Neural progenitor cell (in vitro differentiated cells): ENCODE results near the gene TMIE. TPM values are rescaled to one million over a fixed set of nuclear protein-coding genes. Genes with fewer than 3 reads are reported as not detected.
A peak's percentile ranks its signal among the peaks of the same experiment; 100 is the strongest.

ENCODE experiments used
- DNase-seq: peaks from one replicate; pipeline ENCODE4 v3.0.0-alpha.2; 2016; ENCODE audit warnings: low spot score
- H2AFZ ChIP-seq: fragments of 200-600 bp; sonication (generic); replicated peaks from 2 replicates; pipeline ENCODE4 v1.6.1; 2016; ENCODE audit warnings: antibody characterized with exemption
- H3F3A ChIP-seq: fragments of 200-600 bp; sonication (generic); 2 replicates; pipeline ENCODE4 v1.6.1; 2016; ENCODE audit warnings: antibody characterized with exemption, low read depth
- H3K27ac ChIP-seq: fragments of 200-600 bp; sonication (generic); 2 replicates; pipeline ENCODE4 v1.5.1; 2016; ENCODE audit warnings: mild to moderate bottlenecking
- H3K27me3 ChIP-seq: fragments of 200-600 bp; sonication (generic); 2 replicates; pipeline ENCODE4 v1.6.1; 2016; ENCODE audit warnings: mild to moderate bottlenecking, moderate library complexity
- H3K36me3 ChIP-seq: fragments of 200-600 bp; sonication (generic); 2 replicates; pipeline ENCODE4 v1.5.1; 2016
- H3K4me1 ChIP-seq: fragments of 200-600 bp; sonication (generic); 2 replicates; pipeline ENCODE4 v1.6.1; 2016; ENCODE audit warnings: mixed run types
- H3K4me2 ChIP-seq: fragments of 200-600 bp; sonication (generic); 2 replicates; pipeline ENCODE4 v1.6.1; 2016
- H3K4me3 ChIP-seq: fragments of 200-600 bp; sonication (generic); 2 replicates; pipeline ENCODE4 v1.5.1; 2016
- H3K79me2 ChIP-seq: fragments of 200-600 bp; sonication (generic); 2 replicates; pipeline ENCODE4 v1.6.1; 2016; ENCODE audit warnings: low read depth
- H3K9ac ChIP-seq: fragments of 200-600 bp; sonication (generic); 2 replicates; pipeline ENCODE4 v1.6.1; 2016
- H3K9me3 ChIP-seq: fragments of 200-600 bp; sonication (generic); 2 replicates; pipeline ENCODE4 v1.5.1; 2016; ENCODE audit warnings: low read depth
- H4K20me1 ChIP-seq: fragments of 200-600 bp; sonication (generic); 2 replicates; pipeline ENCODE4 v1.6.1; 2016; ENCODE audit warnings: low read depth
- H3K27ac Mint-ChIP-seq: 3 replicates; pipeline ENCODE4 v1.8.0; 2021; ENCODE audit warnings: mixed read lengths
- H3K27me3 Mint-ChIP-seq: 2 replicates; pipeline ENCODE4 v1.8.0; 2022; ENCODE audit warnings: low read depth, mild to moderate bottlenecking, inconsistent platforms, moderate library complexity, mixed read lengths; ENCODE audit not compliant: insufficient read depth
- H3K36me3 Mint-ChIP-seq: 3 replicates; pipeline ENCODE4 v1.8.0; 2021; ENCODE audit warnings: mixed read lengths
- H3K4me1 Mint-ChIP-seq: 3 replicates; pipeline ENCODE4 v1.8.0; 2021; ENCODE audit warnings: mixed read lengths
- H3K4me3 Mint-ChIP-seq: 3 replicates; pipeline ENCODE4 v1.8.0; 2021; ENCODE audit warnings: mild to moderate bottlenecking, moderate library complexity, mixed read lengths
- H3K9me3 Mint-ChIP-seq: 3 replicates; pipeline ENCODE4 v1.8.0; 2020; ENCODE audit warnings: mixed read lengths
- EZH2 ChIP-seq: fragments of 200-600 bp; sonication (generic); IDR thresholded peaks from 2 replicates; pipeline ENCODE4 v1.6.1; 2017; ENCODE audit warnings: antibody characterized with exemption, mild to moderate bottlenecking, moderate library complexity
- EZH2phosphoT487 ChIP-seq: fragments of 200-600 bp; sonication (generic); IDR thresholded peaks from 2 replicates; pipeline ENCODE4 v1.6.1; 2017; ENCODE audit warnings: antibody characterized with exemption
- total RNA-seq: library from RNA; depleted of rRNA; stranded (reverse); fragments of >200 nt; gene quantifications from 2 replicates; pipeline ENCODE4 v1.2.3, GENCODE V29; 2015; ENCODE audit warnings: low replicate concordance
- TF ChIP-seq, protein P1 (sequence below): fragments of 200-600 bp; sonication (generic); IDR thresholded peaks from 2 replicates; pipeline ENCODE4 v1.5.1; 2017; ENCODE audit warnings: antibody characterized with exemption, mild to moderate bottlenecking

TMIE gene
- total RNA-seq, 1 donor from 2014 or later: not detected

GRCh38 chr3:46692566-46692990 lies 8.6 kb upstream of the TMIE start:
- Mint-ChIP-seq H3K4me1 (peaks cover 8% of the 10 kb centered on the region), H3K27me3 (peaks cover 9% of the 10 kb centered on the region), H3K9me3 (no peaks in the 10 kb centered on the region), H3K4me3 (peak overlapping the region; percentile 80), H3K36me3 (no peaks in the 10 kb centered on the region), H3K27ac (no peak overlapping the region)
- peaks cover 39% of the 10 kb centered on the region for H3K27me3 ChIP-seq
- DNase-seq: peak; percentile 22
- H3F3A ChIP-seq: peaks cover 8% of the 10 kb centered on the region
- H3K9me3 ChIP-seq: no peaks in the 10 kb centered on the region
- no peak overlapping the region for H2AFZ ChIP-seq
- H3K9ac ChIP-seq: no peak overlapping the region
- peak overlapping the region; percentile 59 for H3K4me3 ChIP-seq
- H3K79me2 ChIP-seq: no peaks in the 10 kb centered on the region
- TF ChIP-seq, protein P1, sequence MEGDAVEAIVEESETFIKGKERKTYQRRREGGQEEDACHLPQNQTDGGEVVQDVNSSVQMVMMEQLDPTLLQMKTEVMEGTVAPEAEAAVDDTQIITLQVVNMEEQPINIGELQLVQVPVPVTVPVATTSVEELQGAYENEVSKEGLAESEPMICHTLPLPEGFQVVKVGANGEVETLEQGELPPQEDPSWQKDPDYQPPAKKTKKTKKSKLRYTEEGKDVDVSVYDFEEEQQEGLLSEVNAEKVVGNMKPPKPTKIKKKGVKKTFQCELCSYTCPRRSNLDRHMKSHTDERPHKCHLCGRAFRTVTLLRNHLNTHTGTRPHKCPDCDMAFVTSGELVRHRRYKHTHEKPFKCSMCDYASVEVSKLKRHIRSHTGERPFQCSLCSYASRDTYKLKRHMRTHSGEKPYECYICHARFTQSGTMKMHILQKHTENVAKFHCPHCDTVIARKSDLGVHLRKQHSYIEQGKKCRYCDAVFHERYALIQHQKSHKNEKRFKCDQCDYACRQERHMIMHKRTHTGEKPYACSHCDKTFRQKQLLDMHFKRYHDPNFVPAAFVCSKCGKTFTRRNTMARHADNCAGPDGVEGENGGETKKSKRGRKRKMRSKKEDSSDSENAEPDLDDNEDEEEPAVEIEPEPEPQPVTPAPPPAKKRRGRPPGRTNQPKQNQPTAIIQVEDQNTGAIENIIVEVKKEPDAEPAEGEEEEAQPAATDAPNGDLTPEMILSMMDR: no peak
- TF ChIP-seq EZH2phosphoT487 (no peak), EZH2 (no peak)
- no peaks in the 10 kb centered on the region for H3K36me3 ChIP-seq
- H3K4me1 ChIP-seq: peaks cover 4% of the 10 kb centered on the region
- no peaks in the 10 kb centered on the region for H4K20me1 ChIP-seq
- no peak overlapping the region for H3K27ac ChIP-seq
- H3K4me2 ChIP-seq: peak overlapping the region; percentile 91

DNA sequence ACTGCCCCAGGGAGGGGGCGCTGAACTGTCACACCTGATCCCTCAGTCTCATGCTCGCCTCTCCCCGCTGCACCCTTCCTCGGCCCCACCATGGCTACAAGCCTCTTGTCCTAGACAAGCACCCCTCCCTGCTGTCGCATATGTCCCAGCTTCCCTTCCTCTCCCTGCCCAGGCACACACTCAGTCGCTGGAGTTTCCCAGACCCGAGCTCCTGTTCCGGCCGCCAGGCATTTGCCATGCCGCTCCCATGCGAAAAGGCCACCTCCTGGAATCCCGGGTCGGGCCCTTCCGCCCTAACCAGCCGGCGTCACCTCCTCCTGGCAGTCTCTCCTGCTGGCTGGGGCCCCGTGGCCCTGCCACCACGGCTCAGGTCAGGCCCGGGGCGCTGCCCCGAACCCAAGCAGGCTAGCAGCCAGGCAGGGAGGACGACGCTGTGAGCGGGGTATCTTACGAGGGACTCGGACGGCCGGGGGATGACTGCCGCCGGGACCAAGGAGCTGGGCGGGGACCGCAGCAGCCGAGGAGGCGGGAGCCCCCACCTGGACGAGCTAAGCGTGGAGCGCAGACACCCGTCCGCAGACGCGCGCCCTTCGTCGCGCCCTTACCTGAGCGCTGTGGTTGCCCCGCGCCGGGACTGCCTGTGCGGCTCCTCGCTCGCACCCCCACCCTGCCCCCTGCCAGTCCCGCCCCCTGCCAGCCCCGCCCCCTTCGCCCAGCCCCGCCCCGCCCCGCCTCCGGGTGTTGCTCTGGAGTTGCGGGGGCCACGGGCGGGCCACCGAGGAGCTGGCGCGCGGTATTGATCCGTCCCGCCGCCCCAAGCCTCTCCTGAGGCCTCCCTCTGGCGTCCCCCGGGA lies 7.9 kb upstream of the TMIE start, which contains the start of gene ALS2CL:
TSS of gene ALS2CL (minus strand) at position 642 of the 854 bp plus-strand sequence. CDS start 4,239 bp downstream, outside the sequence.
- no peaks in the 10 kb centered on the region for H3K9me3 Mint-ChIP-seq
- H3K36me3 ChIP-seq: no peaks in the 10 kb centered on the region
- no peak within 1 kb of the TSS for H3K9ac ChIP-seq
- TF ChIP-seq EZH2 (peak; percentile 76), EZH2phosphoT487 (peak; percentile 51)
- TF ChIP-seq, protein P1: peak; percentile 14
- H3K27ac ChIP-seq: no peak within 1 kb of the TSS
- peaks cover 4% of the 10 kb centered on the region for H3K4me1 ChIP-seq
- peak within 1 kb of the TSS; percentile 59 for H3K4me3 ChIP-seq
- peak; percentile 69 for DNase-seq
- H3K4me2 ChIP-seq: peak within 1 kb of the TSS; percentile 91
- H3K79me2 ChIP-seq: no peaks in the 10 kb centered on the region
- peaks cover 39% of the 10 kb centered on the region for H3K27me3 ChIP-seq
- H3K9me3 ChIP-seq: no peaks in the 10 kb centered on the region
- peak within 1 kb of the TSS; percentile 71 for H2AFZ ChIP-seq
- H3K36me3 Mint-ChIP-seq: no peaks in the 10 kb centered on the region
- H3F3A ChIP-seq: peaks cover 8% of the 10 kb centered on the region
- H3K27ac Mint-ChIP-seq: no peak within 1 kb of the TSS
- peaks cover 8% of the 10 kb centered on the region for H3K4me1 Mint-ChIP-seq
- peaks cover 9% of the 10 kb centered on the region for H3K27me3 Mint-ChIP-seq
- H3K4me3 Mint-ChIP-seq: peak within 1 kb of the TSS; percentile 80
- H4K20me1 ChIP-seq: no peaks in the 10 kb centered on the region

DNA sequence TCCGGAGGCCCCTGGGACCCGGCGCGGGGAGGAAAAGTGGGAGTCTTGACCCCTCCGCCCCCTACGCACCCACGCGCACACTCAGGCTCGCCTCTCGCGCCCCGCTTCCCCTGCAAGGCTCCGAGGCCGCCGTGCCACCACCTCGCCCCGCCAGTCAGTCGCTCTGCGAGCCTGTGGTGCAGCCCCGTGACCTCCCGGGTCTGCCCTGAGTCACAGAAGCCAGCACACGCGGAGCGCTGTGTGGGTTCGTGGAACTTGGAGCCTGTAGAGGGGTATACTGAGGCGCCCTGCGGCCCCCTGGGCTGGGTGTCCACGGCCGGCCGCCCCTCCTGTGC lies 7.3 kb upstream of the TMIE start:
- TF ChIP-seq, protein P1: no peak
- TF ChIP-seq EZH2: no peak
- no peak for TF ChIP-seq EZH2phosphoT487
- Mint-ChIP-seq H3K36me3 (no peaks in the 10 kb centered on the region), H3K4me3 (no peak overlapping the region), H3K27ac (no peak overlapping the region), H3K27me3 (peaks cover 9% of the 10 kb centered on the region), H3K9me3 (no peaks in the 10 kb centered on the region), H3K4me1 (peaks cover 8% of the 10 kb centered on the region)
- Histone ChIP-seq H3F3A (peaks cover 8% of the 10 kb centered on the region), H3K4me3 (peak overlapping the region; percentile 59), H3K9ac (no peak overlapping the region), H3K27ac (no peak overlapping the region), H3K4me1 (peaks cover 4% of the 10 kb centered on the region), H3K36me3 (no peaks in the 10 kb centered on the region), H3K79me2 (no peaks in the 10 kb centered on the region), H2AFZ (peak overlapping the region; percentile 71), H3K4me2 (peak overlapping the region; percentile 91), H3K9me3 (no peaks in the 10 kb centered on the region), H4K20me1 (no peaks in the 10 kb centered on the region), H3K27me3 (peaks cover 39% of the 10 kb centered on the region)
- no peak for DNase-seq
